Activated CD8-positive, alpha-beta T cell treated with anti-CD3 and anti-CD28 coated beads, Interleukin-2, amount 10 ng/mL, durations not matched to agents 7 days and 5 days (primary cell): ENCODE measurements around the gene ALKBH4. TPM values are rescaled to one million over a fixed set of nuclear protein-coding genes. Genes with fewer than 3 reads are reported as not detected.
A peak's percentile ranks its signal among the peaks of the same experiment; 100 is the strongest.

Experiments used
- ATAC-seq: fragments of 150-1000 bp; cut with Tn5 transposase; one replicate; pipeline ENCODE4 v1.10.0; 2021; ENCODE audit warnings: moderate library complexity
- CTCF ChIA-PET: fragments of 350-600 bp; sonication (Branson Sonifier 250); formaldehyde crosslinking; loops from one replicate; lab custom pipeline; 2021; ENCODE audit warnings: antibody characterized with exemption; lab: Charles Lee
- POLR2A ChIA-PET: fragments of 350-600 bp; sonication (Branson Sonifier 250); formaldehyde crosslinking; loops from one replicate; lab custom pipeline; 2021; ENCODE audit warnings: antibody characterized with exemption; lab: Charles Lee
- DNase-seq: peaks from one replicate; pipeline ENCODE4 v3.0.0-alpha.2; 2020
- H3K27ac Mint-ChIP-seq: one replicate; pipeline ENCODE4 v1.8.0; 2021; ENCODE audit warnings: mild to moderate bottlenecking, mixed read lengths
- H3K27me3 Mint-ChIP-seq: one replicate; pipeline ENCODE4 v1.8.0; 2021; ENCODE audit warnings: low read depth, mixed read lengths
- H3K36me3 Mint-ChIP-seq: one replicate; pipeline ENCODE4 v1.8.0; 2021; ENCODE audit warnings: low read depth, mixed read lengths
- H3K4me1 Mint-ChIP-seq: one replicate; pipeline ENCODE4 v1.8.0; 2021; ENCODE audit warnings: low read depth, mixed read lengths
- H3K4me3 Mint-ChIP-seq: one replicate; pipeline ENCODE4 v1.8.0; 2021; ENCODE audit warnings: mild to moderate bottlenecking, mixed read lengths
- H3K9me3 Mint-ChIP-seq: one replicate; pipeline ENCODE4 v1.8.0; 2022; ENCODE audit warnings: mixed read lengths; ENCODE audit not compliant: insufficient read depth
- total RNA-seq, 2 experiments: library from RNA; stranded (reverse); gene quantifications; one replicate each; pipeline ENCODE4 v1.2.3, GENCODE V29; 2021

Gene ALKBH4
- total RNA-seq, 2 experiments from 2014 or later: 10.8 to 11.1 TPM

DNA sequence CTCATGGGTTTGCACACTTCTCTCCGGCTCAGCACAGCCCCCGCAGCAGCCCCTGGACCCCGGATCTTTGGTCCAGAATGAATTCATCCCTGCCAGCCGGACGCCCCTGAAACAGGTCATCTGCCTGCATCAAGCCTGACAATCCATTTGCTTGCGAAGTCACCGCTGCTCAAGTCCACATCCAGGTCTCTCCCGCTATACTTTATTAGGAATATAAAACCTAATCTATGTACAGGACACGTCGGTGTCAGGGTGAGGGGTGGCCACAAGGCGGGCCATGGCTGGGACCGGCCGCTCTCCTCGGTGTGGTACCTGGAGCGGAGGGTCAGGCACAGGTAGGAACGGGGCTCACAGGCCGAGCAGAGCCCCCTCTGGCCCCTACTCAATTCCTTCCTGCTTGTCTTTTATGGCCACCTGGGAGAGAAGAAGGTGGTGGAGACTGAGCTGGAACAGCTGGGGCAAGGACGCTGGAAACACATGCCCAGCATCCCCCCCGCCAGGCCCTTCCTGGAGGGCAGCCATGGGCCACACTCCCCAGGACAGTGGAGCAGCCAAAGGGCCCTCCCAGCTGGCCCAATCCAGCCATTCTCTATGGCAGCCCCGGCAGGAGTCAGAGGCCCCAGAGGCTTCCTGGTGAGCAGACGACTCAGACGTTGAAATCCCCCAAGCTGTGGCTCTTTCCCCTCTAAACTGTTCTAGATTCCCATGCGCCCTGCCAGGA is 8.8 kb upstream of the ALKBH4 start:
- no peaks in the 10 kb centered on the region for H3K27me3 Mint-ChIP-seq
- no peaks in the 10 kb centered on the region for H3K9me3 Mint-ChIP-seq
- no peaks in the 10 kb centered on the region for H3K4me1 Mint-ChIP-seq
- DNase-seq: no peak
- H3K36me3 Mint-ChIP-seq: peaks cover 11% of the 10 kb centered on the region
- CTCF ChIA-PET: no interaction called here
- POLR2A ChIA-PET: no interaction called here
- no peak overlapping the region for H3K4me3 Mint-ChIP-seq
- ATAC-seq: no peak
- no peak overlapping the region for H3K27ac Mint-ChIP-seq

DNA sequence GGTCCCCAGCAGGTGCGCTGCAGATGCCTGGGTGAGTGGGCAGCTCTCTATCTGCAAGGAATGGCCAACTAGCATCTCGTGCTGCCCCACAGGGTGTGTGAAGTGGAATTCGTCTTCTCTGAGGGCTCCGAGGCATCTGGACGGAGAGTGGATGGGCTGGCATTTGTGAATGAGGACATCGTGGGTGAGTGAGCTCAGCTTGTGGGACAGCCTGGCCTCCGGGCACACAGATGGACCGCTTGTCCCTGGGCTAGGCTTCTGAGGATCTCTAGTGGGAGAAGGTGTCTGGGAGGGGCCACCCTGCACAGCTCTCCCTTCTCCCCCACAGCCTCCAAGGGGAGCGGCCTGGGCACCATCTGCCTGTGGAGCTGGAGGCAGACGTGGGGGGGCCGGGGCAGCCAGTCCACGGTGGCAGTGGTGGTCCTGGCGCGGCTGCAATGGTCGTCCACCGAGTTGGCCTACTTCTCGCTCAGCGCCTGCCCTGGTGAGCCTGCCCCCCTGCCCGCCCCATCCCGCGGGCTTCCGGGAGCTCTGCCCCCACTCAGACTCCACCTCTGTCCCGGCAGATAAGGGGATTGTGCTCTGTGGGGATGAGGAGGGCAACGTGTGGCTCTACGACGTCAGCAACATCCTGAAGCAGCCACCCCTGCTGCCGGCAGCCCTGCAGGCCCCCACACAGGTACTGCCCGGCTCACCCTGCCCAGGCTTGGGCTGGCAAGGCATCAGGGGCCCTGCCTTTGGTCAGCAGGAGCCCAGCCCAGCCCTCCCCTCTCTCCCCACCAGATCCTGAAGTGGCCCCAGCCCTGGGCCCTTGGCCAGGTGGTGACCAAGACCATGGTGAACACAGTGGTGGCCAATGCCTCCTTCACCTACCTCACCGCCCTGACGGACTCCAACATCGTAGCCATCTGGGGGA is 7.7 kb upstream of the ALKBH4 start:
- ATAC-seq (no peak), DNase-seq (no peak)
- Mint-ChIP-seq H3K4me1 (no peaks in the 10 kb centered on the region), H3K4me3 (no peak overlapping the region), H3K27ac (peak overlapping the region; percentile 18), H3K27me3 (no peaks in the 10 kb centered on the region), H3K9me3 (no peaks in the 10 kb centered on the region), H3K36me3 (peaks cover 11% of the 10 kb centered on the region)
- ChIA-PET POLR2A (no interaction called here), CTCF (no interaction called here)

DNA sequence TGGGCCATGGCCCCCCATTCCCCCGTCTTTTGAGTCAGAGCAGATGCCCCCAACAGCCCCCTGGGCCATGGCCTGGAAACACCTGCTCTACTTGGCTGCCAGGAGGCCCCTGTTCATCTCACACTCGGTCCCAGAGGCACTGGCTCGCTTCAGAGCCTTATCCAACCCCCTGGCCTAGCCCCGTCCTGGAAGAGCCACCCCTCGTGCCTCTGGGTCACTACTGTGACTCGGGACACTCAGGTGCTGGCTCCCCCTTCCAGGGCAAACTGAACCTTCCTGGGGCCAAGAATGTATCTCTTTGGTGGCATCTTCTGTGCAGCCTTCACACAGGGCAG is 7.1 kb upstream of the ALKBH4 start:
- DNase-seq: no peak
- peaks cover 2% of the 10 kb centered on the region for H3K4me1 Mint-ChIP-seq
- no peaks in the 10 kb centered on the region for H3K9me3 Mint-ChIP-seq
- no peaks in the 10 kb centered on the region for H3K27me3 Mint-ChIP-seq
- peak overlapping the region; percentile 18 for H3K27ac Mint-ChIP-seq
- POLR2A ChIA-PET: no interaction called here
- CTCF ChIA-PET: interaction anchor here (1.3 kb wide), 1 partner anchor 66 kb away, joined by 3 read pairs; no protein-coding TSS in a partner anchor
- ATAC-seq: no peak
- peaks cover 11% of the 10 kb centered on the region for H3K36me3 Mint-ChIP-seq
- H3K4me3 Mint-ChIP-seq: no peak overlapping the region

DNA sequence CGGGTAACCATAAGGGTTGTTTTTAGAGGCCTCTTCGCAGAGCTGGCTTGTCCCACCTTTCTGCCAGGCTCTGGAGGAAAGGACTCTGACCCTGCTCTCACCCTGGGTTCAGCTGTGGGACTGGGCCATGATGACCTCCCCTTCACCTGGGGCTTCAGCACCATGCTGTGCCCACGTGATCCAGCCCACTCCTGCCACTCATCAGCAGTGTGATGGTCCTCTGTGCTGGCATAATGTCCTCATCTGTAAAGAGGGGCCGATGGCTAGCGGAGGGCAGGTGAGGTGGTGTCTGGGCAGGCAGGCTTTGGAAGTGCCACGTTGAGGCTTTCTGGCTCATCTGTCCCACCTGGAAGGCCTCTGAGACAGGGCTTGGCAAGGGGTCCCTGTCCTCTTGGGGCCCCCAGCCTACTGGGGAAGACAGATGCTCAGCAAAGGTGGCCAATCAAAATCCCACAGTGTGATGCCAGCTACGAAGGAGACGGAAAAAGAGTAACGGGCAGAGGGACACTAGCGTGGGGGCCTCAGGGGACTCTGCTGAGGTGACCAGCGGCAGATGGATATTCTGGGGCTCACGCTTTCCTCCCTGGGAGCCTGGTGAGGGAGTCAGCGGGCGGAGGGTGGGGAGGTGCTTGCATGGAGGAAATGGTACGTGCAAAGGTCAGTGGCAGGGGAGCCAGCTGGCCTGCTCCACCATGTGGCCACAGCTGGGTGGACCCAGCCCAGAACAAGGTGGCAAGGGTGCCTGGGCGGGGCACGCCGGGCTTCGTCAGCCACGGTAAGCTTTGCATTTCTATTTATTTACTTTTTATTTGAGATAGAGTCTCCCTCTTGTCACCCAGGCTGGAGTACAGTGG is 5.5 kb upstream of the ALKBH4 start:
- no peak for DNase-seq
- Mint-ChIP-seq H3K4me3 (no peak overlapping the region), H3K36me3 (peaks cover 14% of the 10 kb centered on the region), H3K27ac (no peak overlapping the region), H3K9me3 (no peaks in the 10 kb centered on the region), H3K27me3 (no peaks in the 10 kb centered on the region), H3K4me1 (peaks cover 14% of the 10 kb centered on the region)
- no peak for ATAC-seq
- POLR2A ChIA-PET: interaction anchor here (1.4 kb wide), 1 partner anchor 55 kb away, joined by 3 read pairs; no protein-coding TSS in a partner anchor
- CTCF ChIA-PET: interaction anchor here (1.3 kb wide), 1 partner anchor 65 kb away, joined by 3 read pairs; no protein-coding TSS in a partner anchor

DNA sequence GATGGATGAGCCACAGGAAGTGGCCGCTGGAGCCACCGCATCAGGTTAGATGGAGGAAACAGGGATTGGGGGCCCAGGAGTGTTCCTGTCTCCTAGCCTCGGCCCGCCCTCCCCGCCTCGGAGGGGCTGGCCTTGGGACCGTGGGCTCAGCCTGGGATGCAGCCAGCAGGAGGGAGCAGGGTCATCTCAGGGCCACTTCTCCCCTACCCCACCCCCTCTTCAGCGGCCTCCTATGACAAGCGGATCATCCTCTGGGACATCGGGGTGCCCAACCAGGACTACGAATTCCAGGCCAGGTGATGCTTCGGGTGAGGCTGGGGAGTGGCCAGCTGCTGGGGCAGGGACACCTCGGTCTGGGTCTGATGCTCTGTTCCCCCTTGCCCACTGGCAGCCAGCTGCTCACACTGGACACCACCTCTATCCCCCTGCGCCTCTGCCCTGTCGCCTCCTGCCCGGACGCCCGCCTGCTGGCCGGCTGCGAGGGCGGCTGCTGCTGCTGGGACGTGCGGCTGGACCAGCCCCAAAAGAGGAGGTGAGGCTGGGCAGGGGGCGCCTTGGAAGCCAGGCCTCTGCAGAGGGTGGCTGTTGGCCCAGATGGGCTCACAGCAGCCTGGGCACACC is 4.8 kb upstream of the ALKBH4 start:
- ATAC-seq: no peak
- Mint-ChIP-seq H3K36me3 (peaks cover 14% of the 10 kb centered on the region), H3K4me3 (no peak overlapping the region), H3K27me3 (no peaks in the 10 kb centered on the region), H3K4me1 (peaks cover 15% of the 10 kb centered on the region), H3K27ac (no peak overlapping the region), H3K9me3 (no peaks in the 10 kb centered on the region)
- CTCF ChIA-PET: no interaction called here
- no peak for DNase-seq
- POLR2A ChIA-PET: no interaction called here

DNA sequence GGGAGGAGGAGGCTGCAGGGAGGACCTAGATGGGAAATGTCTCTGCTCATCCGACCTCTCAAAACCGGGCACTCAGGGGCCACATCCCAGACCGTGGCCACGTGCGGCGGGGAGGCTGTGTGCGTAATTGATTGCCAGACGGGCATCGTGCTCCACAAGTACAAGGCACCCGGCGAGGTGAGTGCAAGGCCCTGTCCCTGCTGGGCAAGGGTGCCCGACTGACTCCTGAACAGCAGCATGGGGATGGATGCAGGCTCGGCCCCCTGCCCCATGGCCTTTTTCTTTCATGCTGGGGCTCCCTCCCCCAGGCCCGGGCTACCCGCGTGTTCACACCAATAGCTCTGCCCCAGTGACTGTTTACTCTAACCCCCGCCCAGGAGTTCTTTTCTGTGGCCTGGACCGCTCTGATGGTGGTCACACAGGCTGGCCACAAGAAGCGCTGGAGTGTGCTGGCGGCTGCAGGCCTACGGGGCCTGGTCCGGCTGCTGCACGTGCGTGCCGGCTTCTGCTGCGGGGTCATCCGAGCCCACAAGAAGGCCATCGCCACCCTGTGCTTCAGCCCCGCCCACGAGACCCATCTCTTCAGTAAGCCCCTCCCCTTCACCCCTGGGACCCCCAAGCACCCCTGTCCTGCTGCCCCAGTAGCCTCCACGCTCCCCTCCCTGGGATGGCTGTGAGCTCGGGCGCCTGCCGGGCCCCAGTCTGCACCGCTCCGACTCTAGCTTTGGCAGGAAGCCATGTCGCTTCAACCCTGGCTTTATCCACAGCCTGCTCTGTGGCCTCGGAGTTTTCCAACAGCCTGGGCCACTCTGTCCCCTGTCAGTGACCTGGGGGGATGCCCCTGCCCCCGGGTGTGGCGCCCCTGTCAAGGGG is 4.1 kb upstream of the ALKBH4 start:
- Mint-ChIP-seq H3K36me3 (peaks cover 14% of the 10 kb centered on the region), H3K27ac (no peak overlapping the region), H3K9me3 (no peaks in the 10 kb centered on the region), H3K4me1 (peaks cover 20% of the 10 kb centered on the region), H3K27me3 (no peaks in the 10 kb centered on the region), H3K4me3 (no peak overlapping the region)
- ATAC-seq (no peak), DNase-seq (no peak)
- ChIA-PET CTCF (interaction anchor here (1.1 to 3.4 kb wide), 2 partner anchors 53 to 55 kb away, joined by 3 to 18 read pairs; no protein-coding TSS in a partner anchor), POLR2A (no interaction called here)

DNA sequence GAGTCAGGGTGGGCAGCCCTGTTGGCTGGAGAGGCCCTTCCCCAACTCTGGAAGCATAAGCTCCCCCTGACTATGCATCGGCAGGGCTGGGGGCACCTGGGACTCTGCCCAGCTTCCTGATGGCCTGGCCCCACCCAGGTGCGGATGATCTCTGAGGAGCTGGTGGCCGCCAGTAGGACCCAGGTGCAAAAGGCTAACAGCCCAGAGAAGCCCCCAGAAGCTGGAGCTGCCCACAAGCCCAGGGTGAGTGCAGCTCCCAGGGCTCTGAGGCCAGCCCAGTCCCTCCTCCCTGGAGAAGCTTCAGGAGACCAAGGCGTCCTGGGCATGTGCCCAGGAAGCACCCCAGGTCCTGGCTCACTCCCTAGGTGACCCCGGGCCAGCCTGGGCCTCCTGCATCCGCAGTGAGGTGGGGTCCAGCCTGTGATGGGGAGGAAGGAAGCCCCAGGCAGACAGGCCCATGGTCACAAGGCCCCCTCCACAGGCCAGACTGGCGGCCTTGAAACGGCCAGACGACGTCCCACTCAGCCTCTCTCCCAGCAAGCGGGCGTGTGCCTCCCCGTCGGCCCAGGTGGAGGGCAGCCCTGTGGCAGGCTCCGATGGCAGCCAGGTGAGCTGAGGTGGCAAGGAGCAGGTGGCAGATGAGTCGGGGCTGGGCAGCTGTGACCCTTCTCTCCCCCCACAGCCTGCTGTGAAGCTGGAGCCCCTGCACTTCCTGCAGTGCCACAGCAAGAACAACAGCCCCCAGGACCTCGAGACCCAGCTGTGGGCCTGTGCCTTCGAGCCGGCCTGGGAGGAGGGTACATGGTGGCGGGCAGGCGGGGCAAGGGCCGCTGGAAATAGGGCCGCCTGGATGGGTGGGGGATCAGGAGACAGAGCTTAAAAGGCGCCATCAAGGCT is 3.2 kb upstream of the ALKBH4 start:
- H3K4me3 Mint-ChIP-seq: no peak overlapping the region
- ChIA-PET POLR2A (interaction anchor here (0.7 to 2.4 kb wide), 3 partner anchors 19 to 72 kb away, joined by 3 to 10 read pairs (median 4); partner anchors contain the start of gene PRKRIP1), CTCF (interaction anchor here (1.0 to 3.4 kb wide), 5 partner anchors 52 to 71 kb away, joined by 3 to 18 read pairs (median 3); no protein-coding TSS in a partner anchor)
- no peaks in the 10 kb centered on the region for H3K27me3 Mint-ChIP-seq
- no peaks in the 10 kb centered on the region for H3K9me3 Mint-ChIP-seq
- DNase-seq (no peak), ATAC-seq (no peak)
- peaks cover 24% of the 10 kb centered on the region for H3K4me1 Mint-ChIP-seq
- peaks cover 9% of the 10 kb centered on the region for H3K36me3 Mint-ChIP-seq
- no peak overlapping the region for H3K27ac Mint-ChIP-seq

DNA sequence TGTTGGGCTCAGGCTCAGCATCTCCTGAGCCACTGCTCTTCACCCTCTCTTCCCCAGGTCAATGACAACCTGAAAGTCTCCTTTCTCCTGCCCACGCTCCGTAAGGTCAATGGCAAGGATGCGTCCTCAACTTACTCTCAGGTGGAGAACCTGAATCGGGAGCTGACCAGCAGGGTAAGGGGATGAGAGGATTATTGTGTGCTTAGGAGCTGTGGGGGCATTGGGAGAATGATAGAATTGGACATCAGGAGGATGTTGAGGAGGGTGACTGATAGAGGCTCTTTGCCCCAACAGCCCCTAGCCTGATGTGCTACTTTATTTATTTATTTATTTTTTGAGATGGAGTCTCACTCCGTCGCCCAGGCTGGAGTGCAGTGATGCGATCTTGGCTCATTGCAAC is 1.4 kb upstream of the ALKBH4 start:
- POLR2A ChIA-PET: interaction anchor here (1.0 to 2.4 kb wide), 4 partner anchors 10 to 47 kb away, joined by 3 to 10 read pairs (median 4); no protein-coding TSS in a partner anchor
- DNase-seq: no peak
- Mint-ChIP-seq H3K9me3 (no peaks in the 10 kb centered on the region), H3K27ac (no peak overlapping the region), H3K27me3 (no peaks in the 10 kb centered on the region), H3K4me3 (peak overlapping the region; percentile 95), H3K4me1 (peaks cover 26% of the 10 kb centered on the region), H3K36me3 (peaks cover 4% of the 10 kb centered on the region)
- CTCF ChIA-PET: interaction anchor here (1.0 to 3.4 kb wide), 3 partner anchors 26 to 61 kb away, joined by 3 to 18 read pairs (median 5); no protein-coding TSS in a partner anchor
- no peak for ATAC-seq

GRCh38 chr7:102463841-102464576 is 654 bp downstream of the ALKBH4 start:
- Mint-ChIP-seq H3K9me3 (no peaks in the 10 kb centered on the region), H3K4me3 (peak overlapping the region; percentile 95), H3K27me3 (no peaks in the 10 kb centered on the region), H3K4me1 (peaks cover 26% of the 10 kb centered on the region), H3K36me3 (peaks cover 2% of the 10 kb centered on the region), H3K27ac (peak overlapping the region; percentile 87)
- CTCF ChIA-PET: interaction anchor here (0.7 to 1.3 kb wide), 4 partner anchors 13 to 59 kb away, joined by 4 to 10 read pairs (median 7); no protein-coding TSS in a partner anchor
- DNase-seq (no peak), ATAC-seq (peak; percentile 7)
- POLR2A ChIA-PET: interaction anchor here (0.6 to 1.8 kb wide), 3 partner anchors 12 to 60 kb away, joined by 3 to 4 read pairs (median 4); no protein-coding TSS in a partner anchor
